ENCODE data around the gene ALDH1L1. TPM values are rescaled to one million over a fixed set of nuclear protein-coding genes. Genes with fewer than 3 reads are reported as not detected.

Gene ALDH1L1
- total RNA-seq, 2 donors from 2014 or later = 54.7 to 65.3 TPM

- Histone ChIP-seq H3K4me1 (peaks cover 16% of the 10 kb centered on the region), H3K27me3 (no peaks in the 10 kb centered on the region), H3K4me3 (no peak overlapping the region), H3K36me3 (replicated peaks in 1 of 2; ENCODE audit: insufficient read depth in 1 of 2, low read depth in 2 of 2) (no peaks in the 10 kb centered on the region), H3K27ac (no peak overlapping the region), H3K9me3 (no peaks in the 10 kb centered on the region)
- DNase-seq (no peak), ATAC-seq (no peak)
- 88 to 94% methylated on average over 1 of the region's 1 CpG for WGBS, 2 donors
- TF ChIP-seq, protein P1, sequence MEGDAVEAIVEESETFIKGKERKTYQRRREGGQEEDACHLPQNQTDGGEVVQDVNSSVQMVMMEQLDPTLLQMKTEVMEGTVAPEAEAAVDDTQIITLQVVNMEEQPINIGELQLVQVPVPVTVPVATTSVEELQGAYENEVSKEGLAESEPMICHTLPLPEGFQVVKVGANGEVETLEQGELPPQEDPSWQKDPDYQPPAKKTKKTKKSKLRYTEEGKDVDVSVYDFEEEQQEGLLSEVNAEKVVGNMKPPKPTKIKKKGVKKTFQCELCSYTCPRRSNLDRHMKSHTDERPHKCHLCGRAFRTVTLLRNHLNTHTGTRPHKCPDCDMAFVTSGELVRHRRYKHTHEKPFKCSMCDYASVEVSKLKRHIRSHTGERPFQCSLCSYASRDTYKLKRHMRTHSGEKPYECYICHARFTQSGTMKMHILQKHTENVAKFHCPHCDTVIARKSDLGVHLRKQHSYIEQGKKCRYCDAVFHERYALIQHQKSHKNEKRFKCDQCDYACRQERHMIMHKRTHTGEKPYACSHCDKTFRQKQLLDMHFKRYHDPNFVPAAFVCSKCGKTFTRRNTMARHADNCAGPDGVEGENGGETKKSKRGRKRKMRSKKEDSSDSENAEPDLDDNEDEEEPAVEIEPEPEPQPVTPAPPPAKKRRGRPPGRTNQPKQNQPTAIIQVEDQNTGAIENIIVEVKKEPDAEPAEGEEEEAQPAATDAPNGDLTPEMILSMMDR (IDR thresholded peaks at IDR 0.05) = no peak
- no peak for TF ChIP-seq POLR2A (IDR thresholded peaks at IDR 0.05)
- intact Hi-C loops (cut with DNase I) = no loop called here
Measured at GRCh38 chr3:126087552-126088175, 92.7 kb downstream of the ALDH1L1 start.

GRCh38 chr3:126085841-126086240 lies 94.5 kb downstream of the ALDH1L1 start:
- WGBS, 2 donors = 64 to 75% methylated on average over 2 of the region's 2 CpGs
- Histone ChIP-seq H3K27ac (no peak overlapping the region), H3K4me1 (peaks cover 16% of the 10 kb centered on the region), H3K36me3 (replicated peaks in 1 of 2; ENCODE audit: insufficient read depth in 1 of 2, low read depth in 2 of 2) (no peaks in the 10 kb centered on the region), H3K27me3 (no peaks in the 10 kb centered on the region), H3K9me3 (no peaks in the 10 kb centered on the region), H3K4me3 (no peak overlapping the region)
- no peak for TF ChIP-seq POLR2A (IDR thresholded peaks at IDR 0.05)
- TF ChIP-seq, protein P1 (IDR thresholded peaks at IDR 0.05) = no peak
- no peak for ATAC-seq
- intact Hi-C loops (cut with DNase I) = no loop called here
- DNase-seq = no peak

DNA sequence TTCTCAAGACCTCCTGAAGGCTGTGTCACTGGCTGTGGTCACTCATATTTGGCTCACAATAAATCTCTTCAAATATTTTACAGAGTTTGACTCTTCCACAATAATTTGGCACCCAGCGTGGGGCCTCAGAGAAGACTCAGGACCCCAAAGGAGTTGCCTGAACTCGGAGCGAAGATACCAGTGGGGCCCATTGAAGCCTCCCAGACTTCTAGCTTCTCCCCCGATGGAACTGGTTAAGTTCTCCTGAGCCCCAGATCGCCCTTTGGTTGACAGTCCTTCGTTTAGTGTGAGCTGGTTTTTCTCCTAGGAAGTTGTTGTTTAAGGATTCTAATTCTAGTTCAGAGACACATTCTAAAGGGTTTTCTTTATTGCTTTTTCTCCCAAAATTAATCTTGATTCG lies 95.1 kb downstream of the ALDH1L1 start:
- H3K27ac ChIP-seq = peak overlapping the region in 1 of 4 donors; percentile 93
- ATAC-seq = no peak
- H3K9me3 ChIP-seq = no peaks in the 10 kb centered on the region
- TF ChIP-seq, protein P1 (IDR thresholded peaks at IDR 0.05) = no peak
- no peak for TF ChIP-seq POLR2A (IDR thresholded peaks at IDR 0.05)
- no peaks in the 10 kb centered on the region for H3K36me3 ChIP-seq (replicated peaks in 1 of 2; ENCODE audit: insufficient read depth in 1 of 2, low read depth in 2 of 2)
- no peaks in the 10 kb centered on the region for H3K27me3 ChIP-seq
- WGBS, 2 donors = 96 to 97% methylated on average over 7 of the region's 7 CpGs
- intact Hi-C loops (cut with DNase I) = no loop called here
- peaks cover 16% of the 10 kb centered on the region for H3K4me1 ChIP-seq
- H3K4me3 ChIP-seq = no peak overlapping the region
- DNase-seq = no peak

- peaks cover 16% of the 10 kb centered on the region for H3K4me1 ChIP-seq
- H3K27me3 ChIP-seq = no peaks in the 10 kb centered on the region
- TF ChIP-seq, protein P1 (IDR thresholded peaks at IDR 0.05) = no peak
- no peak for TF ChIP-seq POLR2A (IDR thresholded peaks at IDR 0.05)
- no peaks in the 10 kb centered on the region for H3K36me3 ChIP-seq (replicated peaks in 1 of 2; ENCODE audit: insufficient read depth in 1 of 2, low read depth in 2 of 2)
- peak overlapping the region in 1 of 2 donors; percentile 84 for H3K4me3 ChIP-seq
- DNase-seq (no peak), ATAC-seq (no peak)
- H3K27ac ChIP-seq = peak overlapping the region in 2 of 4 donors; percentile 87 to 93
- 36 to 41% methylated on average over 5 of the region's 5 CpGs for WGBS, 2 donors
- intact Hi-C loops (cut with DNase I) = no loop called here
- no peaks in the 10 kb centered on the region for H3K9me3 ChIP-seq
Measured at GRCh38 chr3:126084768-126085180, 95.6 kb downstream of the ALDH1L1 start.

Measured in body of pancreas (tissue), 4 donors.